ENCODE results near the gene COL21A1.

The COL21A1 gene

DNA sequence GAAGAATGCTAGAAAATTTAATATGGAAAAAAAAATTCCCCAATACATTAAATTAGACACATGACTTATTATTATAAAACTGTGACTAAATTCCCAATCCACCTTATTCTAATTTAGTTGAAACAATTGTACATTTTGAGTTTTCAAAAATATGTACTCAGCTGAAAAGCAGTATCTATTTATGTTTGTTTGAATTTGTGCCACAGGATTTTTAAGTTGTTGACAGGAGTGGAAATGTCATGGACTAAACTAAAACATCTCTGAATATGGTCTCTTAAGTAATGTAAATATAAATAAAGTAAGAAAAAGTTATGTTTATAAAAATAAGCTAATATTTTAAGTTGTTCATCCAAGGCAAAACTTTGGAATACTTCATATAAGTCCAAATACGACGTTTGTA is 86.9 kb downstream of the COL21A1 start:
- POLR2A ChIA-PET: no interaction called here
- CTCF ChIA-PET: no interaction called here
- TF ChIP-seq CTCF (IDR thresholded peaks at IDR 0.05; ENCODE audit: control extremely low read depth, extremely low read depth, low read depth, missing control alignments): no peak
- DNase-seq (ENCODE audit: extremely low spot score): no peak

DNA sequence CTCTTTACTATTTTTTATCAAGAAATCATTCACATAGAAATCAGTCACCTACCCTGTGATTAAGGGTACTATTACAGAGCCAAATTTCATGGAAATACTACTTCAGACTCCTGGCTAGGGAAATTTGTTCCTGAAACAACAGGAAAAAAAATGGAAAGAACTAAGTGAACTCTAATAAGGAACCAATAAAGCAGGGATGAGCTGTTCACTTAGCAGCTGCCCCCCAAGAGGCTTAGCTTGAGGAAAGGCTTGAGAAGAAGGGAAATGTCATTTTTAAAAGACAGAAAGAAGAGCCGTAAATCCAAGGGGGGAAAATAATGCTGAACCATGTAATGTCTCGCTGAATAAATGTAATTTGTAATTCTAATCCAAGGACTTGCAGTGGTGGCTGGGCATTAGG is 88.8 kb downstream of the COL21A1 start:
- ChIA-PET POLR2A (no interaction called here), CTCF (interaction anchor here (1.4 kb wide), 1 partner anchor 11 kb away, joined by 4 read pairs; no protein-coding TSS in a partner anchor)
- no peak for DNase-seq (ENCODE audit: extremely low spot score)
- no peak for TF ChIP-seq CTCF (IDR thresholded peaks at IDR 0.05; ENCODE audit: control extremely low read depth, extremely low read depth, low read depth, missing control alignments)

GRCh38 chr6:56156643-56157042 is 90.7 kb downstream of the COL21A1 start:
- CTCF ChIA-PET: interaction anchor here (1.5 kb wide), 1 partner anchor 39 kb away, joined by 3 read pairs; no protein-coding TSS in a partner anchor
- POLR2A ChIA-PET: no interaction called here
- no peak for DNase-seq (ENCODE audit: extremely low spot score)
- no peak for TF ChIP-seq CTCF (IDR thresholded peaks at IDR 0.05; ENCODE audit: control extremely low read depth, extremely low read depth, low read depth, missing control alignments)

- CTCF ChIA-PET: interaction anchor here (1.5 kb wide), 1 partner anchor 38 kb away, joined by 3 read pairs; no protein-coding TSS in a partner anchor
- no peak for DNase-seq (ENCODE audit: extremely low spot score)
- no peak for TF ChIP-seq CTCF (IDR thresholded peaks at IDR 0.05; ENCODE audit: control extremely low read depth, extremely low read depth, low read depth, missing control alignments)
- POLR2A ChIA-PET: no interaction called here
Measured at GRCh38 chr6:56155634-56156141, 91.7 kb downstream of the COL21A1 start.

- ChIA-PET CTCF (no interaction called here), POLR2A (no interaction called here)
- DNase-seq (ENCODE audit: extremely low spot score): no peak
- no peak for TF ChIP-seq CTCF (IDR thresholded peaks at IDR 0.05; ENCODE audit: control extremely low read depth, extremely low read depth, low read depth, missing control alignments)
Measured at GRCh38 chr6:56154076-56154475, 93.3 kb downstream of the COL21A1 start.

DNA sequence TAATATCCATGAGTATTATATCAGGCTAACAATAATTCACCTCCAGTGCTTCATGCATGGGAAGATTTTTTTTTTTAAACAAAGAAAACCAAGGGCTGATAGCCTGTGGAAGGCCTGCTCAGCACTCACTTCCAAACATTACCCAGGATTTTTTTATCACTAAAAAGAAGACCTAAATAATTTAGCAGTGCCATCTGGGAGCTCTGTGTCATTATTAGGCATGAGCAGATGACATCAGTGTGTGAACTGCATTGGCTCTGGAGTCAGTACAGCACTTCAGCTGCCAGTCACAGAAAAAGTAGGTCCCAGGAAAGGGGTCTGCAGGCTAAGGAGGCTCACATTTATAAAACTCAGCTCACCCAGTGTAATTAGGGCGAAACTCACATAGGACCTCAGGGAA is 94.8 kb downstream of the COL21A1 start:
- ChIA-PET POLR2A (no interaction called here), CTCF (no interaction called here)
- no peak for DNase-seq (ENCODE audit: extremely low spot score)
- no peak for TF ChIP-seq CTCF (IDR thresholded peaks at IDR 0.05; ENCODE audit: control extremely low read depth, extremely low read depth, low read depth, missing control alignments)
